SK-N-MC (cell line): ENCODE measurements around the gene CCDC124.

Source experiments
- EZH2 ChIP-seq: fragments of 200-600 bp; sonication (generic); IDR thresholded peaks from one replicate; pipeline ENCODE4 v1.6.1; 2017; ENCODE audit warnings: antibody characterized with exemption
- FOXP2 ChIP-seq: optimal IDR thresholded peaks from 2 replicates; pipeline ENCODE3; 2011; ENCODE audit warnings: mild to moderate bottlenecking, moderate library complexity; ENCODE audit not compliant: insufficient read depth; ENCODE audit errors: extremely low read length, control extremely low read depth

GRCh38 chr19:17993076-17993813 lies 60.4 kb downstream of the CCDC124 start:
- TF ChIP-seq EZH2 (no peak), FOXP2 (no peak)
